HG03460 (cell line): ENCODE data around the gene C20orf202.

Experiments
- ATAC-seq: cut with Tn5 transposase; IDR thresholded peaks from one replicate; pipeline ENCODE4 v1.9.1; 2021; ENCODE audit not compliant: unreplicated experiment

The C20orf202 gene

GRCh38 chr20:1184260-1184637, 19.0 kb upstream of the C20orf202 start:
- ATAC-seq: no peak

- no peak for ATAC-seq
These were observed 18.5 kb upstream of the C20orf202 start, which contains the start of gene TMEM74B for GRCh38 chr20:1184638-1185315. Gene TMEM74B (minus strand): TSS chr20:1184981. CDS start chr20:1183801, 1,180 bp downstream.

- ATAC-seq: no peak
These were observed 17.9 kb upstream of the C20orf202 start for GRCh38 chr20:1185316-1185741.

- ATAC-seq: no peak
These were observed 17.4 kb upstream of the C20orf202 start for GRCh38 chr20:1185790-1186334.

GRCh38 chr20:1186367-1186991, 16.8 kb upstream of the C20orf202 start:
- no peak for ATAC-seq

- no peak for ATAC-seq
These were observed 15.6 kb upstream of the C20orf202 start for GRCh38 chr20:1187605-1188171.

GRCh38 chr20:1188347-1188746, 14.9 kb upstream of the C20orf202 start:
- no peak for ATAC-seq

GRCh38 chr20:1189827-1190226, 13.4 kb upstream of the C20orf202 start:
- no peak for ATAC-seq

GRCh38 chr20:1190847-1191246, 12.4 kb upstream of the C20orf202 start:
- no peak for ATAC-seq

- no peak for ATAC-seq
These were observed 12.0 kb upstream of the C20orf202 start for GRCh38 chr20:1191299-1191698.

- ATAC-seq: no peak
These were observed 8.0 kb upstream of the C20orf202 start for GRCh38 chr20:1195226-1195625.

- no peak for ATAC-seq
These were observed 6.6 kb upstream of the C20orf202 start for GRCh38 chr20:1196634-1197033.

GRCh38 chr20:1197801-1198200, 5.5 kb upstream of the C20orf202 start:
- ATAC-seq: no peak

GRCh38 chr20:1198751-1199150, 4.5 kb upstream of the C20orf202 start:
- ATAC-seq: no peak

- ATAC-seq: no peak
These were observed 3.9 kb upstream of the C20orf202 start for GRCh38 chr20:1199212-1199873.

GRCh38 chr20:1199964-1200363, 3.3 kb upstream of the C20orf202 start:
- ATAC-seq: no peak

- no peak for ATAC-seq
These were observed 376 bp downstream of the C20orf202 start for GRCh38 chr20:1203630-1204029.

- no peak for ATAC-seq
These were observed 859 bp downstream of the C20orf202 start for GRCh38 chr20:1204113-1204512.

- ATAC-seq: no peak
These were observed 1.3 kb downstream of the C20orf202 start for GRCh38 chr20:1204576-1204975.

GRCh38 chr20:1205802-1206201, 2.5 kb downstream of the C20orf202 start:
- no peak for ATAC-seq

- ATAC-seq: no peak
These were observed 3.3 kb downstream of the C20orf202 start for GRCh38 chr20:1206366-1207148.
